ENCODE results near the gene CT45A5.
"Not testable (repeated sequence)": the region's sequence is repeated elsewhere in the genome, so short reads cannot be mapped to it uniquely, and the experiment has no call there.

The CT45A5 gene

GRCh38 chrX:135785403-135785802, at the start of gene CT45A5:
Gene CT45A5, minus strand, starts transcription at chrX:135785503. Its CDS starts 3,774 bp downstream, at chrX:135781729.
- DNase-seq (ENCODE audit: low spot score): not testable (repeated sequence)

- not testable (repeated sequence) for DNase-seq (ENCODE audit: low spot score)
Measured at GRCh38 chrX:135819912-135820311, 34.6 kb upstream of the CT45A5 start, which contains the start of gene CT45A2. Gene CT45A2, minus strand, starts transcription at chrX:135820012. Its CDS starts 3,747 bp downstream, at chrX:135816265.

- DNase-seq (ENCODE audit: low spot score): not testable (repeated sequence)
Measured at GRCh38 chrX:135802687-135803086, 17.4 kb upstream of the CT45A5 start, which contains the start of gene CT45A6. Gene CT45A6, minus strand, starts transcription at chrX:135802787. Its CDS starts 3,794 bp downstream, at chrX:135798993.

GRCh38 chrX:135768091-135768490, 17.2 kb downstream of the CT45A5 start, which contains the start of gene CT45A3:
Gene CT45A3, minus strand, starts transcription at chrX:135768191. Its CDS starts 3,747 bp downstream, at chrX:135764444.
- DNase-seq (ENCODE audit: low spot score): not testable (repeated sequence)

- DNase-seq (ENCODE audit: low spot score): not testable (repeated sequence)
Measured at GRCh38 chrX:135744739-135745138, 40.6 kb downstream of the CT45A5 start.

- no peak for DNase-seq (ENCODE audit: low spot score)
Measured at GRCh38 chrX:135741192-135741715, 44.0 kb downstream of the CT45A5 start.

- peak; percentile 22 for DNase-seq (ENCODE audit: low spot score)
Measured at GRCh38 chrX:135740681-135741149, 44.6 kb downstream of the CT45A5 start.

- peak; percentile 2 for DNase-seq (ENCODE audit: low spot score)
Measured at GRCh38 chrX:135737366-135738071, 47.8 kb downstream of the CT45A5 start.

- DNase-seq (ENCODE audit: low spot score): not testable (repeated sequence)
Measured at GRCh38 chrX:135734666-135735065, 50.6 kb downstream of the CT45A5 start.

Data from Ammon's horn (tissue), 1 donor.